Right lobe of liver (tissue), 4 donors: ENCODE measurements around the gene ZFP42.

Source experiments
- POLR2A ChIP-seq: fragments of 450-650 bp; IDR thresholded peaks from one replicate; pipeline ENCODE4 v1.6.1; 2017; ENCODE audit warnings: antibody characterized with exemption, mild to moderate bottlenecking
- TF ChIP-seq, protein P1 (sequence below), 4 donors: fragments of 200-600 bp in 3 of 4; fragments of 450-650 bp in 1 of 4; IDR thresholded peaks; one replicate each; pipeline versions ENCODE4 v1.5.1 to v1.8.0; 2016 to 2022; ENCODE audit warnings: antibody characterized with exemption in 4 of 4, mild to moderate bottlenecking in 2 of 4
- donor health status: DM: no; HTN: no; CAD: no.
- donor health status: DM: no; HTN: no; CAD: no.
- donor health status: DM: no; HTN: yes; CAD: no.

GRCh38 chr4:188029114-188029513, 33.5 kb downstream of the ZFP42 start:
- TF ChIP-seq, protein P1, sequence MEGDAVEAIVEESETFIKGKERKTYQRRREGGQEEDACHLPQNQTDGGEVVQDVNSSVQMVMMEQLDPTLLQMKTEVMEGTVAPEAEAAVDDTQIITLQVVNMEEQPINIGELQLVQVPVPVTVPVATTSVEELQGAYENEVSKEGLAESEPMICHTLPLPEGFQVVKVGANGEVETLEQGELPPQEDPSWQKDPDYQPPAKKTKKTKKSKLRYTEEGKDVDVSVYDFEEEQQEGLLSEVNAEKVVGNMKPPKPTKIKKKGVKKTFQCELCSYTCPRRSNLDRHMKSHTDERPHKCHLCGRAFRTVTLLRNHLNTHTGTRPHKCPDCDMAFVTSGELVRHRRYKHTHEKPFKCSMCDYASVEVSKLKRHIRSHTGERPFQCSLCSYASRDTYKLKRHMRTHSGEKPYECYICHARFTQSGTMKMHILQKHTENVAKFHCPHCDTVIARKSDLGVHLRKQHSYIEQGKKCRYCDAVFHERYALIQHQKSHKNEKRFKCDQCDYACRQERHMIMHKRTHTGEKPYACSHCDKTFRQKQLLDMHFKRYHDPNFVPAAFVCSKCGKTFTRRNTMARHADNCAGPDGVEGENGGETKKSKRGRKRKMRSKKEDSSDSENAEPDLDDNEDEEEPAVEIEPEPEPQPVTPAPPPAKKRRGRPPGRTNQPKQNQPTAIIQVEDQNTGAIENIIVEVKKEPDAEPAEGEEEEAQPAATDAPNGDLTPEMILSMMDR (IDR thresholded peaks at IDR 0.05) = no peak
- TF ChIP-seq POLR2A = no peak
